GM12878 (cell line): Measurements from ENCODE around the gene ADCY5. TPM values are rescaled to one million over a fixed set of nuclear protein-coding genes. Genes with fewer than 3 reads are reported as not detected.

Experiments
- ATAC-seq: fragments of 200-7000 bp; cut with Tn5 transposase; 3 replicates; pipeline ENCODE4 v1.9.1; 2020; ENCODE audit warnings: mild to moderate bottlenecking, moderate library complexity
- BruUV-seq: library from RNA; stranded (reverse); fragments of 400-500 nt; replicated peaks from 2 replicates; lab custom pipeline; 2021; lab: Mats Ljungman, UMichigan
- CTCF ChIA-PET: fragments of 300-600 bp; sonication (Branson Sonifier 250); formaldehyde crosslinking; extraction: SDS; loops from one replicate; lab custom pipeline; 2021; ENCODE audit warnings: inconsistent platforms; lab: Yijun Ruan, JAX
- POLR2A ChIA-PET: fragments of 350-600 bp; formaldehyde crosslinking; extraction: SDS; loops from one replicate; lab custom pipeline; 2021; ENCODE audit warnings: inconsistent platforms; lab: Charles Lee
- RAD21 ChIA-PET: fragments of 300-600 bp; sonication (Branson Sonifier 250); formaldehyde crosslinking; loops from one replicate; lab custom pipeline; 2023; ENCODE audit warnings: antibody characterized with exemption; ENCODE audit not compliant: unreplicated experiment; lab: Charles Lee
- SMC1A ChIA-PET: fragments of 300-600 bp; sonication (Branson Sonifier 250); formaldehyde crosslinking; loops from one replicate; lab custom pipeline; 2023; ENCODE audit not compliant: unreplicated experiment, uncharacterized antibody; lab: Charles Lee
- DNase-seq: peaks from one replicate; pipeline ENCODE4 v3.0.0-alpha.2; 2011; ENCODE audit warnings: low read depth, low spot score
- FAIRE-seq: peaks from 3 replicates; lab custom pipeline; 2011; peaks lifted over from hg19 to GRCh38; lab: Jason Lieb, UNC
- H2AFZ ChIP-seq: 2 replicates; pipeline ENCODE4 v1.6.0; 2011; ENCODE audit warnings: low read depth, low read length, control low read depth; ENCODE audit not compliant: control insufficient read depth
- H3K27ac ChIP-seq: 2 replicates; pipeline ENCODE4 v1.5.1; 2011; ENCODE audit warnings: control low read depth; ENCODE audit not compliant: control insufficient read depth, insufficient read depth
- H3K27me3 ChIP-seq, 2 experiments: replicated peaks in 1 of 2; 2 replicates each; pipeline versions ENCODE4 v1.6.0 to v1.6.1; 2011; ENCODE audit warnings: low read length in 1 of 2; ENCODE audit not compliant: control insufficient read depth in 2 of 2, insufficient read depth in 2 of 2
- H3K36me3 ChIP-seq, 2 experiments: 2 replicates each; pipeline ENCODE4 v1.5.1; 2011; ENCODE audit warnings: low read length in 1 of 2; ENCODE audit not compliant: control insufficient read depth in 2 of 2, insufficient read depth in 2 of 2
- H3K4me1 ChIP-seq: 2 replicates; pipeline ENCODE4 v1.6.1; 2011; ENCODE audit warnings: mild to moderate bottlenecking, low read length, moderate library complexity, mixed read lengths; ENCODE audit not compliant: control insufficient read depth, insufficient read depth
- H3K4me2 ChIP-seq: 2 replicates; pipeline ENCODE4 v1.6.0; 2011; ENCODE audit warnings: control low read depth; ENCODE audit not compliant: control insufficient read depth, insufficient read depth
- H3K4me3 ChIP-seq: fragments of 200-600 bp; sonication (generic); 2 replicates; pipeline ENCODE4 v1.5.1; 2016
- H3K79me2 ChIP-seq: 2 replicates; pipeline ENCODE4 v1.6.0; 2011; ENCODE audit warnings: low read length; ENCODE audit not compliant: control insufficient read depth, insufficient read depth
- H3K9ac ChIP-seq: 2 replicates; pipeline ENCODE4 v1.8.0; 2011; ENCODE audit warnings: low read length, control low read depth, mixed read lengths; ENCODE audit not compliant: control insufficient read depth, insufficient read depth
- H3K9me3 ChIP-seq: replicated peaks from 3 replicates; pipeline ENCODE4 v1.5.1; 2011; ENCODE audit warnings: mild to moderate bottlenecking, low read length; ENCODE audit not compliant: control insufficient read depth, insufficient read depth
- H4K20me1 ChIP-seq: 2 replicates; pipeline ENCODE4 v1.6.0; 2011; ENCODE audit not compliant: control insufficient read depth, insufficient read depth
- CREB1 ChIP-seq: IDR thresholded peaks from 2 replicates; pipeline ENCODE4 v1.6.1; 2012; ENCODE audit warnings: low read depth, mild to moderate bottlenecking, inconsistent platforms
- EGR1 ChIP-seq, 2 experiments: IDR thresholded peaks; 1 replicate in 1 of 2; 2 replicates in 1 of 2; pipeline ENCODE4 v1.6.1; 2011 to 2012; ENCODE audit warnings: low read depth in 2 of 2, low read length in 2 of 2, borderline replicate concordance in 1 of 2, mild to moderate bottlenecking in 1 of 2, moderate library complexity in 1 of 2
- HDAC2 ChIP-seq: fragments of 200-600 bp; sonication (generic); IDR thresholded peaks from 2 replicates; pipeline ENCODE4 v1.6.1; 2017
- RELA ChIP-seq: fragments of 450-650 bp; IDR thresholded peaks from 2 replicates; pipeline ENCODE4 v1.8.0; 2014; ENCODE audit warnings: borderline replicate concordance; ENCODE audit not compliant: partially characterized antibody
- SMC3 ChIP-seq: IDR thresholded peaks from 2 replicates; pipeline ENCODE4 v1.6.1; 2011; ENCODE audit warnings: low read length, improper control_type of control experiment, borderline replicate concordance
- WGBS: methylation state at CpG from one replicate; pipeline ENCODE4 v1.1.6; 2016; ENCODE audit warnings: low lambda C conversion rate; ENCODE audit not compliant: insufficient replicate concordance, insufficient coverage; ENCODE audit errors: missing lambda C conversion rate; 5-methylcytosine and 5-hydroxymethylcytosine counted together
- in situ Hi-C: fragments of 300-500 bp; cut with MboI; formaldehyde crosslinking; loops from 9 replicates; pipeline ENCODE4 v1.14.3; 2018; ENCODE audit warnings: mixed read lengths
- intact Hi-C: fragments of 100-400 bp; cut with micrococcal nuclease; formaldehyde crosslinking; loops from one replicate; pipeline ENCODE4 v1.14.2; 2022; ENCODE audit not compliant: unreplicated experiment
- polyA plus RNA-seq, 11 experiments: library from polyadenylated mRNA; depleted of rRNA in 4 of 11; unstranded in 6 of 11; stranded (reverse) in 5 of 11; fragments of >200 nt; fragmentation: Nextera tagmentation in 4 of 11; fragmentation: Illumina TruSeq in 1 of 11; extraction: Ambion mirVana in 4 of 11; extraction: Trizol in 1 of 11; gene quantifications; 1 replicate in 1 of 11; 2 replicates in 10 of 11; pipeline versions ENCODE4 v1.2.1 to v1.2.3, GENCODE V29; 2011 to 2016; ENCODE audit warnings: inconsistent platforms in 2 of 11, missing spikeins in 2 of 11, low read depth in 1 of 11
- total RNA-seq, 4 experiments: library from RNA; depleted of rRNA in 3 of 4; stranded (reverse); fragments of >200 nt in 3 of 4; fragmentation: Illumina TruSeq in 1 of 4; extraction: Trizol in 1 of 4; gene quantifications; 2 replicates each; pipeline versions ENCODE4 v1.2.1 to v1.2.3, GENCODE V29; 2013 to 2021
- TF ChIP-seq, protein P1 (sequence below): IDR thresholded peaks from 2 replicates; pipeline ENCODE4 v1.6.1; 2011; ENCODE audit warnings: mild to moderate bottlenecking, low read depth, low read length, moderate library complexity; ENCODE audit not compliant: insufficient replicate concordance

ADCY5 gene
- total and polyA plus RNA-seq, 10 of the 15 experiments (the other 5 are each of a cell fraction or from before 2014, with no cell fraction given), result under 0.01 to 0.24 (median 0.02) TPM; not detected in 4

DNA sequence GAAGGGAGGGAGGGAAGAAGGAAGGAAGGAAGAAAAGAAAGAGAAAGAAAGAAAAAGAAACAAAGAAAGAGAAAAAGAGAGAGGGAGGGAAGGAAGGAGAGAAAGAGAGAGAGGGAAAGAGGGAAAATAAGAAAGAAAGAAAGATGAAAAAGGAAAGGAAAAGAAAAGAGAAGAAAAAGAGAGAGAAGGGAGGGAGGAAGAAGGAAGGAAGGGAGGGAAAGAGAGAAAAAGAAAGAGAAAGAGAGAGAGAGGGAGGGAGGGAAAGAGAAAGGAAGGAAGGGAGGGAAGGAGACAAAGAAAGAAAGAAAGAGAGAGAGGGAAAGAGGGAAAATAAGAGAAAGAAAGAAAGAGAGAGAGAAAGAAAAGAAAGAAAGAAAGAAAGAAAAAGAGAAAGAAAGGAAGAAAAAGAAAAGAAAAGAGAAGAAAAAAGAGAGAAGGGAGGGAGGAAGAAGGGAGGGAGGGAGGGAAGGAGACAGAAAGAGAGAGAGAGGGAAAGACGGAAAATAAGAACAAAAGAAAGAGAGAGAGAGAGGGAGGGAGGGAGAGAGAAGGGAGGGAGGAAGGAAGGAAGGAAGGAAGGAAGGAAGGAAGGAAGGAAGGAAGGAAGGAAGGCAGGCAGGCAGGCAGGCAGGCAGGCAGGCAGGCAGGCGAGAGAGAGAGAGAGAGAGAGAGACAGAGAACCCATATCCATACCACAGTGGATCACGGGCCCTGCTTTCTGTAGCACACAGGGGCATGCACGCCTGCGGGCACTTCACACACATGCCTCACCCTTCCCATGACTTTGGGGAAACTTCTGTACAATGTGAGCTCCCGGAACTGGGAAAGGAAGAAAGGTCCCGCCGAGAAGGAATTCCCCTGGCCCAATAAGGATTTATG lies 52.5 kb downstream of the ADCY5 start:
- ChIA-PET SMC1A (no interaction called here), CTCF (interaction anchor here (0.7 kb wide), 1 partner anchor 568 kb away, joined by 3 read pairs; no protein-coding TSS in a partner anchor), POLR2A (no interaction called here), RAD21 (no interaction called here)
- Histone ChIP-seq H2AFZ (no peak overlapping the region), H3K27ac (no peak overlapping the region), H3K9ac (no peak overlapping the region), H3K4me1 (no peaks in the 10 kb centered on the region), H3K36me3 (no peaks in the 10 kb centered on the region), H3K27me3 (peaks cover 0 to 3% of the 10 kb centered on the region in 2 experiments; a peak in 3 of 4 replicates), H4K20me1 (no peaks in the 10 kb centered on the region), H3K9me3 (no peaks in the 10 kb centered on the region), H3K4me2 (no peak overlapping the region), H3K4me3 (no peak overlapping the region), H3K79me2 (no peaks in the 10 kb centered on the region)
- ATAC-seq (no peak), FAIRE-seq (no peak), DNase-seq (no peak)
- intact Hi-C loops, result no loop called here
- in situ Hi-C loops, result no loop called here
- BruUV-seq, result no TSS peak
- 53% methylated on average over 7 of the region's 8 CpGs for WGBS
- no peak for TF ChIP-seq HDAC2

DNA sequence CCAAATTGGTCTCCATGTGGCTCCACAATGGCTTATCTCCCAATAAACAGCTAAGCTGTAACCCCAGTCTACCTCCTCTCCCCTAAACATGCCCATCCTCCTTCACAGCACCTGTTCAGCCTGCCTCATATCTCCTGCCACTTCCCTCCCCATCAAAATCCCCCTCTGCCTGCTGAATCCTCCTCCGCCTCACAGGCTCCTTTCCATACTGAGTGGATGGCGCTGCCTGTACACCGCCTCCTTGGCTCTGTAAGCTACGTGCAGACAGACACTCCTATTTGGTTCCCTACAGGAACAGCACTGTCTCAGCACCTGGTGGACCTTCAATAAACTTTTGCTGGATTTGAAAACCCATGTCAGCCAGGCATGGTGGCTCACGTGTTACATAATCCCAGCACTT lies 53.7 kb downstream of the ADCY5 start:
- no peak overlapping the region for H3K4me3 ChIP-seq
- H3K27me3 ChIP-seq, result peaks cover 0 to 6% of the 10 kb centered on the region in 2 experiments; a peak in 3 of 4 replicates
- CTCF ChIA-PET, result no interaction called here
- in situ Hi-C loops (no loop called here), intact Hi-C loops (no loop called here)
- SMC1A ChIA-PET, result no interaction called here
- FAIRE-seq (no peak), ATAC-seq (no peak), DNase-seq (no peak)
- H3K9ac ChIP-seq, result no peak overlapping the region
- 60% methylated on average over 5 of the region's 5 CpGs for WGBS
- no TSS peak for BruUV-seq
- POLR2A ChIA-PET, result no interaction called here
- H2AFZ ChIP-seq, result no peak overlapping the region
- no peaks in the 10 kb centered on the region for H4K20me1 ChIP-seq
- RAD21 ChIA-PET, result no interaction called here
- H3K36me3 ChIP-seq, result no peaks in the 10 kb centered on the region
- TF ChIP-seq SMC3 (no peak), EGR1 (IDR thresholded peaks at IDR 0.05; ENCODE audit: borderline replicate concordance in 1 of 2, low read depth in 2 of 2, low read length in 2 of 2) (no peak), CREB1 (no peak), RELA (no peak)
- TF ChIP-seq, protein P1, sequence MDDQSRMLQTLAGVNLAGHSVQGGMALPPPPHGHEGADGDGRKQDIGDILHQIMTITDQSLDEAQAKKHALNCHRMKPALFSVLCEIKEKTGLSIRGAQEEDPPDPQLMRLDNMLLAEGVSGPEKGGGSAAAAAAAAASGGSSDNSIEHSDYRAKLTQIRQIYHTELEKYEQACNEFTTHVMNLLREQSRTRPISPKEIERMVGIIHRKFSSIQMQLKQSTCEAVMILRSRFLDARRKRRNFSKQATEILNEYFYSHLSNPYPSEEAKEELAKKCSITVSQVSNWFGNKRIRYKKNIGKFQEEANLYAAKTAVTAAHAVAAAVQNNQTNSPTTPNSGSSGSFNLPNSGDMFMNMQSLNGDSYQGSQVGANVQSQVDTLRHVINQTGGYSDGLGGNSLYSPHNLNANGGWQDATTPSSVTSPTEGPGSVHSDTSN, result no peak
- no peaks in the 10 kb centered on the region for H3K4me1 ChIP-seq
- no peaks in the 10 kb centered on the region for H3K9me3 ChIP-seq
- H3K4me2 ChIP-seq, result no peak overlapping the region
- no peak overlapping the region for H3K27ac ChIP-seq
- H3K79me2 ChIP-seq, result no peaks in the 10 kb centered on the region
